Stimulated activated CD4-positive, alpha-beta T cell treated with anti-CD3 and anti-CD28 coated beads, Interleukin-15, amount 100 ng/mL, for 48 hours (primary cell): ENCODE measurements around the gene CLASP1.
"Not testable (repeated sequence)": the region's sequence is repeated elsewhere in the genome, so short reads cannot be mapped to it uniquely, and the experiment has no call there.

Source experiments
- DNase-seq, 2 donors: peaks; one replicate each; pipeline ENCODE4 v3.0.0-alpha.2; 2020; ENCODE audit warnings: low read depth in 2 of 2

The CLASP1 gene

DNA sequence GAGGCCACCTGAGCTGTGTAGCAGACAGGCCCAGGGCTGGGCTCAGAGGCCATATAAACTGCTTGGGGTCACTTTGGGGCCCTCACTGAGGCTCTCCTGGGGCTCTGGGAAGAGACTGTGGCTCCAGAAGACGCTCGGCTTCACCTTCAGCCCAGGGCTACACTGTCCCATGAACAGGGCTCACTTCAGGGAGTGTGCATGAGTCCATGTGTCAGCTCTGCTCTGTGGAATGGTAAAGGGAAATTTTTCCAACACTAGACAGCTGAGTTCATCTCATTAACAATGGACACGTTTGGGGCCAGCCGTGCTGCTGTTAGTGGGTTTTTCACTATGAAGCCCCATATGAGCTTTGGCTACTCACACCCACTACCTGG is 298.9 kb downstream of the CLASP1 start:
- DNase-seq = no peak

DNA sequence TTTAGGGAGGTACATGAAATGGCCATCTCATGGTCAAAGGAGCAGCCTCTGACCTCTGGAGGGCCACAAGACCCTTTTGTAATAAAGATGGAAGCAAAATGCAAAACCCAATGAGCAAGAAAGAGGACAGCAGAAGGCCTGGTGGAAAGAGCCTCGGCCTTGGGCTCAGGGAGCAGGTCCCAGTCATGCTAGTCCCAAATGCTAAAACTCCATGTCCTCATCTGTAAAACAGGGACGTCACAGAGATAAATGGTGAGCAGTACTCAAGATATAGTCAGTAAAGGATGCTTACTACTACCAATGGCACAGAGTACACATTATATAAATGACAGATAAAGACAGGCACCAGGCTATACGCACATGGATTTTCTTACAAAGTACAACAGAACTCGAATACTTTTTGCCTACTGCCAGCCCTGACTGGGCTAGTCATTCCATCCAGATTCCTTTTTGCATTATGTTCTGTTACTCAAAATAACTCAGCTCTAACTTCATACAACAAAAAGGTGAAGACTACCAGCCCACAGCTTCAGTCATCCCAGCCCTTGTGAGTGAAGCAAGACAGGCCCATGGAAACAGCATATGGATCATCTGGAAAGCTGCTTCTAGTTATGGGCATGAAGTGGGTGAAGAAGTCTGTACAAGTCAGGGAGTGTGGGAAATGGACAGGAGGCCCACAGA is 299.4 kb downstream of the CLASP1 start:
- no peak for DNase-seq

DNA sequence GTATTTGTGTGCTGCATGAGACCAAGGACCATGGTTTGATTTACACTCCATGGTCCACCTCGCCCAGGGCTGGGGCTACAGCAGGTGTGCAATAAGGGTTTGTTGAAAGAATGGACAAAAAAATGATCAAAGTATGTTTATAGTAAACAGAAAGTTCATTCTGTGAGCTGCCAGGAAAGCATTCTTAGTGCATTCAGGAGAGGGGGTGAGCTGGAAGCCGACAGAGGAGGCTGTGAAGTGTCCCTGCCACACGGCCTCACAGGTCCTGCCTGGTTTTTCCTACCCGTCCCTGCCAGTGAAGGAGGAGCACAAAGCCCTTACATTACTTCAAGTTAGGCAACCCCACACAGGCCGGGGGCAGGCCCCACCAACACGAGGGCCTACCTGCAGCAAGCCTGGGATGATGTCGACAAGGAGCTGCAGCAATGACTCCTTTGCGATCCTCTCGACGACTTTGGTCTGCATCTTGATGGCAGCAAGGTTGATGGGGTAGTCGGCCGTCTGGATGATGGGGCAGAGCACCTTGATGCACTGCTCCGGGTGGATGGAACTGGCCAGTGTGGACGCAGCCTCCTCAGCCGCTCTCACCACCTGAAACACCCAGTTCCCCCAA is 301.0 kb downstream of the CLASP1 start:
- no peak for DNase-seq

GRCh38 chr2:121346859-121347258 is 302.4 kb downstream of the CLASP1 start:
- no peak for DNase-seq

DNA sequence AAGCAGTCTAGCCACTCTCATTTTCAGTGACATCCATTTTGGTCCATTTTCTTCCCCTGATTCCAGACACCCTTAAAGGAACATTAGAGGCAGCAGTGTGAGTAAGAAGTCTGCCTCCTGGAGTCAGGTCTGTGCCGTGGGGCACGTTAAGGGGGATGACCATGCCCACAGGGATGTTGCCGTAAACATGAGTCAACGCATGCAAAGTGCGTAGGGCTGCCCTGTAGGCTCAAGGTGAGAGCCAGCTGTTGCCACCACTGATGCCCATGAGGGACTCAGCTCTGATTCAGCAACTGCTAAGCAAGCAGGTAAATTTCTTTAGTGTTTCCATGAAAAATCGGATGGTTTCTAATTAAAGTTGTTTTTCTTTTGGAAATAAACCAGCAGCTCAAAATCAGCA is 302.9 kb downstream of the CLASP1 start:
- DNase-seq = no peak

GRCh38 chr2:121345887-121346286 is 303.4 kb downstream of the CLASP1 start:
- no peak for DNase-seq

GRCh38 chr2:121345101-121345500 is 304.2 kb downstream of the CLASP1 start:
- no peak for DNase-seq

DNA sequence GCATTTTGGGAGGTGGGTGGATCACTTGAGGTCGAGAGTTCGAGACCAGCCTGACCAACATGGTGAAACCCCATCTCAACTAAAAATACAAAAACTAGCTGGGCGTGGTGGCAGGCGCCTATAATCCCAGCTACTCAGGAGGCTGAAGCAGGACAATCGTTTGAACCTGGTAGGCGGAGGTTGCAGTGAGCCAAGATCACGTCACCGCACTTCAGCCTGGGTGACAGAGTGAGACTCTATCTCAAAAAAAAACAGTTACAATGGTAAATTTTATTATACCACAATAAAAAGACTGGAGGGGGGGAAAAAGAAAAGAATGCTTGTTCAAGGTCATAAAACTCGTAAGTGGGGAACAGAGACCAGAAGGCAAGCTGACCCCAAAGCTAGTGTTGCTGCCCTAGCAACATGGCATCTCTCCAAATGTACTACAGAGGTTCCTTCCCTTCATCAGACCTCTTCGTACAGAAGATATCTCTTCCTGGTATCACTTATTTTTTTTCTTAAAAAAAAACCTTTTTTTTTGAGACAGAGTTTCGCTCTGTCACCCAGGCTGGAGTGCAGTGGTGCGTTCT is 305.3 kb downstream of the CLASP1 start:
- not testable (repeated sequence) for DNase-seq

DNA sequence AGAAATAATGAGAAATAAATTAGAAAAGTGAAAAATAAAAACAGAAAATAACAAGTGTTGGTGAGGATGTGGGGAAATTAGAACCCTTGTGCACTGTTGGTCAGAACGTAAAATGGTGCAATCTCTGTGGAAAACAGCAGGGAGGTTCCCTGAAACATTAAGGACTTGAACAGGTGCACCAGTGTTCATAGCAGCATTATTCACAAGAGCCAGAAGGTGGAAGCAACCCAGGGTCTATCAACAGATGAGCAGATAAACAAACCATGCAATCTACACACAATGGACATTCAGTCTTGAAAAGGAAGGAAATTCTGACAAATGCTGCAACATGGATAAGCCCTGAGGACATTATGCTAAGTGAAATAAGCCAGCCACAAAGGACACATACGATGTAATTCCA is 306.1 kb downstream of the CLASP1 start:
- no peak for DNase-seq

- no peak for DNase-seq
Observed at GRCh38 chr2:121342751-121343150, 306.5 kb downstream of the CLASP1 start.

DNA sequence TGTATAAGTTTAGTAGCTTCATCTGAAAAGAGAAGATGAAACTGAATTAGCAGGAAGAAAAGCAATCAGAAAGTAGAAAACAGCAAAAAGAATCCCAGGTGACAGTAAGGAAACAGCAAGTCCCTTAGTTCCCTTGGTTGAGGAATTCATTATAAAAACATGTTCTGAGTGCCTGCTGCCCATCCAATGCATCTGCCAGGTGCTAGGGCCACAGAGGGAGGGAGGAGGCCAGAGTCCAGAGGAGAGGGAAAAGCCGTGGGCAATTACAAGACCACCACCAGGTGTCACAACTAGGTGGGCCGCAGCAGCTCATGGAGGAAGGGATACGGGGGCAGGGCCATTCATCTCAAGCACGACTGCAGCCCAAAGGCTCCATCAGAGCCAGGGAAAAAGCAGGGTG is 308.3 kb downstream of the CLASP1 start:
- DNase-seq = no peak

DNA sequence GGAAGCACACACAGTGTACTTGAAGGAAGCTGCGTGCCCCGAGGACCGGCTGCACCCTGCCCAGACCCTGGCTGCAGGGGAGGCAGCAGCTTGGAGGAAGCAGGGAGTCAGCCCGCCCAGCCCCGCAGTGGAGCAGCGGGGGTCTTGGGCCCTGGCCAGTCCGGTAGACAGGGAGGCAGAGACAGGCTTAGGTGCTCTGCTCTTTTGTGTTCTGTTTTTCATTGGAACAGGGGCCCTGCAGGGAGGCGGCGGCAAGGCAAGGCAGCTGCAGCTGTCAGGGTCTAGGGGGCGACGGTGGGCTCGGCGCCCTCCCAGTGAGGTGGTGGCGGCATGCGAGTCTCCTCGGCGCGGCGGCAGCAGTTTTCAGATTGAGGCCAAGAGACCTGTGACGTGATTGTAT is 311.0 kb downstream of the CLASP1 start:
- DNase-seq = no peak

- no peak for DNase-seq
Observed at GRCh38 chr2:121336528-121337294, 312.6 kb downstream of the CLASP1 start.

DNA sequence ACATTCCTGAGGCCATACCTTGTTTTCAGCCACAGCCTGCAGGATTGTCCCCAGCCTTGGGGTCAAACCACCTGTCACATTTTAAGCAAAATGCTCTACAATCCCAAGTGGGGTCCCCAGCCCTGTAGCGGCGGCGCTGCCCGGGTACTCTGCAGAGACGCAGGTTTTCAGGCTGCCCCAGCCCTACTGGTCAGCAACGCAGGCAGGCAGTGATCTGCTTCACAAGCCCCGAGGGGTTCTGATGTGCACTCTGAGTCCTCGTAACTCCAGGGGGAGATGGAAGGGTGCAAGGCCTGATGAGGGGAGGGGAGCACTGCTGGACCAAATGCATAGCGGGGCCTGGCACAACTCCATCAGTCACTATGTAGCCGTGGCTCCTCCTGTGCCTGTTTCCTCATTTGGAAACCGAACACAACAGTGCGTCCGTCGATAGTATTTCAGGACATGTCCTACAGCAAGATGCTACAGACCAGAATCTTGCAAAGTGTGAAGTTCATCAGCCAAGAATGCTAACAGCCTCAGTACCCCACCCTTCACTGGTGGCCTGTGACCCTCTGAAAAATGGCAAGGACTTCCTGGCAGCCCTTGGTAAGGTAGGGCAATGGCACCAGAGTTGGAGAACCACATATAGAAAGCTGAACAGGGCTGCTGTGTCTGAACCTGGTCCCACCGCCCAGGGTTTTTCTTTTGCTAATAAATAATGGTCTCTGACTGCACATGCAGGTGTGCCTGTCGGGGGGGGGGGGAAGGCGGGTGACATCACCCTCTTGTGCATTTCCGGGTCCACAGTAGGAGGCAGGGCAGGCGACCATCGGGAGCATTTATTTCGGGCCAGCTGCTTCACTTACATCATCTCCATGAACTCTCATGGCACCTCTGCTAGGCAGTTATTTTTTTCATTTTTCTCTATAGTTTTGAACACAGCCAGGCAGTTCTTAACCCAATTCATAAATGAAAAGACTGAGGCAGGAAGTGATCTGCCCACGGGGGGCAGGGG is 313.7 kb downstream of the CLASP1 start:
- DNase-seq = no peak

DNA sequence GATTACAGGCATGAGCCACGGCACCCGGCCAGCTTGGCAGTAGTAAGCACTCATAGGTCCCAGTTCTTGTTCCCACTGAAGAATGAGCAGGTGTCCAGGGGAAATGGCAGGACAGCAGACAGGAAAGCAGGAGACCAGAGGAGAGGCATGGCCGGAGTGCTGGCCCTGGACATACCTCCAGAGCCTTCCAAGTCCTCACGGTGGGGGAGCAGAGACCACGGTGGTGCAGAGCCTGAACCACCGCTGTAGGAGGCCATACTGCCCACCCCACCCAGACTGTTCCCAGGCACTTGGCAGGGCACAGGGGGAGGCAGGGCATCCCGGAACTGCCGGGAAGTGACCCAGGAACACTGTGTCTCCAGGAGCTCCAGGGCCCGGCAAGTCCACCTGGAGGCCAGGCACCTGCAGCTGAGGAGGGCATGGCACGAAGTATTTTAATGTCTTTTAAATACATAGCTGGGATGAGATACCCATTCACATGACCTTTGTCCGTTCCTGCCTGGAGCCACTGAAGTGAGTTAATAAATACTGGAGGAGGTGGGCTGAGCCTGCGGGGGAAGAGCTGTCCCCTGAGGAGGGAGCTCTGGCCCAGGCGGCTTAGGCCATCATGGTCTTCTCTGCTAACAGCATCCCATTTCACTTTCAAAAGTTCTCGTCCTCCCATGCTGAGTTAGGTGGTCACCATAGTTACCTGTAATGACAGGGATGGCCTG is 314.5 kb downstream of the CLASP1 start:
- DNase-seq = no peak

GRCh38 chr2:121333834-121334558 is 315.3 kb downstream of the CLASP1 start:
- no peak for DNase-seq

DNA sequence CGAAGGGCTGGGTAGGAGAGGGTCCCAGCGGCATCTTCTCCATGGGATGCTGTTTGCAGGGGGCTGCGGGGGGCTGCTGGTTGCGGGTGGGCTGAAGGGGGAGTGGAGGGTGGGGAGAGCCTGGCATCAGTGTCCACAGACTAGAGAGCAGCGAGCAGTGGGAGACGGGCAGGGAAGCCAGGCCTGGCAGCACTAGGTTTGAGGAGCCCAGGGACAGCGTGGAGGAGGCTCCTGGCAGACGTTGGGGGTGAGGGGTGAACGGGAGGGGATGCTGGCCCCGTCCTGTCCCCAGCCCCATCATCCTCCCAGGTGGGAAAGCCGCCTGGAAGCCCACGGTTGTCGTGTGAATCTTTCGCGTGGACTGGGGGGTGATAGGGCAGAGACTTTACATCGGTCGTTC is 316.0 kb downstream of the CLASP1 start:
- DNase-seq = no peak

DNA sequence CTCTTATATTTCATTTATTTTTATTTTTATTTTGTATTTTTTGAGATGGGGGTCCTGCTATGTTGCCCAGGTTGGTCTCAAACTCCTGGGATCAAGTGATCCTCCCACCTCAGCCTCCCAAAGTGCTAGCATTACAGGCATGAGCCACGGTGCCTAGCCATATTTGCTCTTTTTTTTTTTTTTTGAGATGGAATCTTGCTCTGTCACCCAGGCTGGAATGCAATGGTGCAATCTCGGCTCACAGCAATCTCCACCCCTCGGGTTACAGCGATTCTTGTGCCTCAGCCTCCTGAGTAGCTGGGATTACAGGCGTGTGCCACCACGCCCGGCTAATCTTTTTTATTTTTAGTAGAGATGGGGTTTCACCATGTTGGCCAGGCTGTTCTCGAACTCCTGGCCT is 317.9 kb downstream of the CLASP1 start:
- DNase-seq = not testable (repeated sequence)

- DNase-seq = no peak
Observed at GRCh38 chr2:121330921-121331320, 318.3 kb downstream of the CLASP1 start.

- DNase-seq = no peak
Observed at GRCh38 chr2:121329786-121330185, 319.5 kb downstream of the CLASP1 start.
